IPS-20b (cell line): ENCODE data around the gene FGF12.

Experiments used
- H3K27ac ChIP-seq: one replicate; pipeline ENCODE4 v1.5.1; 2013; ENCODE audit warnings: low read length
- H3K27me3 ChIP-seq: 2 replicates; pipeline ENCODE4 v1.6.1; 2013; ENCODE audit warnings: mild to moderate bottlenecking, low read length, inconsistent platforms; ENCODE audit not compliant: insufficient read depth
- H3K36me3 ChIP-seq: 2 replicates; pipeline ENCODE4 v1.6.1; 2013; ENCODE audit warnings: low read depth, mild to moderate bottlenecking, inconsistent platforms, low read length, moderate library complexity; ENCODE audit not compliant: insufficient read depth
- H3K4me1 ChIP-seq: 2 replicates; pipeline ENCODE4 v1.6.1; 2013; ENCODE audit warnings: mild to moderate bottlenecking, control low read depth, inconsistent platforms, low read length, moderate library complexity; ENCODE audit not compliant: insufficient read depth
- H3K4me3 ChIP-seq: 2 replicates; pipeline ENCODE4 v1.5.1; 2013; ENCODE audit warnings: mild to moderate bottlenecking, low read length, inconsistent platforms
- H3K9ac ChIP-seq: 2 replicates; pipeline ENCODE4 v1.6.1; 2013; ENCODE audit warnings: low read depth, mild to moderate bottlenecking, inconsistent platforms, low read length, moderate library complexity
- H3K9me3 ChIP-seq: 2 replicates; pipeline ENCODE4 v1.6.1; 2013; ENCODE audit warnings: mild to moderate bottlenecking, low read depth, low read length, inconsistent platforms; ENCODE audit not compliant: insufficient read depth

The FGF12 gene

DNA sequence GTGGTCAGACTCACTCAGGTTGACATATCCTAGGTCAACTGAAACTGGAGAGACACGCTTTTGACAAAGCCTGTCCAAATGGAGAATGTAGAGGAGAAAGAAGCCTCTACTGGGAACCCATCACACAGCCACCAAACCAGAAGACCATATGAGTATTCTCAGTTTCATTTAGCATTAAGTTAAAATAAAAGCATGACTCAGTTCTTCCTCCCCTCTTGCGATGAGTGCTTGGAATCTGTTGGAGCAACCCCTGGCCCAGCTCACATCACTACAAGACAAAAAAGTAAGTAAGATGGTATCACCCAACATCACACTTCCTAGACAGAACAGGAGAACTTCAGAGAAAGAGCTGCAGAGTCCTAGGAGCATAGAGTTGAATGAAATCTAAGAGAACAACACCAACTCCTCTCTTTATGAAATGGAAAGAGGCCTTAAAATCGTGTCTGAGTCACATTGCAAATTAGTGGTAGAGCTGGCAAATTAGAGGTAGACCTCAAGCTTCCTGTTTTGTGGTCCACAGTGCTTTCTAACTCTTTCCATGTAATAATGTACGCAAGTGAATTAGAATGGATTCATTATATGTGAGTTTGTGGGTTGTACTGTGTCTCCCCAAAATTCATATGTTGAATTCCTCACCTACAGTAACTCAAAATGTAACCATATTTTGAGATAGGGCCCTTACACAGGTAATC, 51.2 kb downstream of the FGF12 start:
- Histone ChIP-seq H3K27ac (no peak overlapping the region), H3K27me3 (no peaks in the 10 kb centered on the region), H3K36me3 (no peaks in the 10 kb centered on the region), H3K4me3 (no peak overlapping the region), H3K9me3 (no peaks in the 10 kb centered on the region), H3K4me1 (peaks cover 8% of the 10 kb centered on the region; the same call in 1 of the 2 replicates), H3K9ac (no peak overlapping the region)

DNA sequence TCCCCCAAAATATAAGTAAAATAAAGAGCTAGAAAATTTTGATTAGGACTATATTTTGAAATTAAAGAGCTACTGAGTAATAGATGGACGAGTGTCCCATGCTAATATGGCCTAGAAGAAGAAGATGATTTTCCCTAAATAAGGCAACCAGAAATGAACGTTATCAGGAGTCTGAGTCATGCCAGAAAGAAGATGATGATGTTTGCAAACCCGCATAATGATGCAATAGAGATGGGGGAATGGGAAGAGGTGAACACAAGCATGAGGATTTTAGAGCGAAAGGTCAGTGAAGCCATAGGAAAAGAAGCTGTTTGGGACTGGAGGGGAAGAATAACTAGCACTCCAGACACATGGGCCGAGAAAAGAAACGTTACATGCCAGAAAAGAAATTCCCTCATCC, 71.7 kb downstream of the FGF12 start:
- H3K27ac ChIP-seq: no peak overlapping the region
- no peak overlapping the region for H3K9ac ChIP-seq
- no peaks in the 10 kb centered on the region for H3K36me3 ChIP-seq
- H3K4me1 ChIP-seq: peaks cover 8% of the 10 kb centered on the region
- H3K4me3 ChIP-seq: no peak overlapping the region
- H3K9me3 ChIP-seq: no peaks in the 10 kb centered on the region
- no peaks in the 10 kb centered on the region for H3K27me3 ChIP-seq

DNA sequence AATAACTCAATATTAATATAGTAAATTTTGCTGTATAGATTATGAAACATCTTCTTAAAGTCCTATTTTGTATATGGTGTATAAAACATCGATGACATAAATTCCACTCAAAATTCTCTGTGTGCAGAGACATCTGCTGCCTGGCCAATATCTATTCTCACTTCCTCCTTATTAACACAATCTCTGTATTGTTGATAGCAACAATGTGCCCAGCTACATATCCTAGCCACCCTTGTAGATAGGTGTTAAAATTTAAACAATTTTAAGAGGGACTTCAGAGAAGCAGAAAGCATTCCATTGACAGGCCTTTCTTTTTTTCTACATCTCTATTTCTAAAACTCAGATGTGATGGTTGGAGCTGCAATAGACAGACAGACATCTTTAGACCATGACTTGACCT, 72.3 kb downstream of the FGF12 start:
- H3K4me3 ChIP-seq: no peak overlapping the region
- H3K4me1 ChIP-seq: peaks cover 8% of the 10 kb centered on the region
- no peak overlapping the region for H3K27ac ChIP-seq
- H3K36me3 ChIP-seq: no peaks in the 10 kb centered on the region
- no peak overlapping the region for H3K9ac ChIP-seq
- H3K27me3 ChIP-seq: no peaks in the 10 kb centered on the region
- H3K9me3 ChIP-seq: no peaks in the 10 kb centered on the region

DNA sequence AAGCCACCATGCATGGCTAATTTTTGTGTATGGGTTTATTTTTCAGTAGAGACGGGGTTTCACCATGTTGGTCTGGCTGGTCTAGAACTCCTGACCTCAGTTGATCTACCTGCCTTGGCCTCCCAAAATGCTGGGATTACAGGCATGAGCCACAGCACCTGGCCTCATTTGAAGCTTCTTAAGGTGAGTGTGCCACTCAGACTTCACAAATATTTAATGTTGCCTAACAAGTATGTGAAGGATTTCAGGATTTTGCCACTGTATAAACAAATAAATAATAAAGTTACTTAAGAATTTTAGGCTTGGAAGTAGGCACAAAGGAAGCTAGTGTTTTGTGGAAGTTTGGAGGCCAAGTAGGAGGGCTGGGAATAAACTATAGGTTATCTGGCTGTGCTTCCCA, 73.5 kb downstream of the FGF12 start:
- no peaks in the 10 kb centered on the region for H3K9me3 ChIP-seq
- no peak overlapping the region for H3K27ac ChIP-seq
- H3K36me3 ChIP-seq: no peaks in the 10 kb centered on the region
- H3K4me1 ChIP-seq: peaks cover 8% of the 10 kb centered on the region
- H3K4me3 ChIP-seq: no peak overlapping the region
- H3K9ac ChIP-seq: no peak overlapping the region
- no peaks in the 10 kb centered on the region for H3K27me3 ChIP-seq

DNA sequence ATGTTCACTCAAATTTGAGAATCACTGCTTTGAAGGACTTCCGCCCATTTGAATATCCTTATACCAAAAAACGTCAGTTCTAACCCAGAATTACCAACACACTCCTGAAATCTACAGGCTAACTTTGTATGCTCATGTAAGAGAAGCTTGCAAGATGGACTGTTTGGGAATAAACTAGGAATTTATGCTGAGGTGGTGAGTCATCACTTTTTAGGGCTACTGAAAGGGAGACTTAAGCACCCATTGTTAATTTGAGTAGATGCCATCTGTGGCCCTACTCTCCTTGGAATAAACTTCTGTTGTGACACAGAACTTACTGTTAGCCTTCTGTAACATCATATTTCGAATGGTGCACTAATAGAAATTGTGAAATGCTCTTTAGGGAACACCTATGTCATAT, 74.6 kb downstream of the FGF12 start:
- no peak overlapping the region for H3K4me3 ChIP-seq
- no peak overlapping the region for H3K9ac ChIP-seq
- no peaks in the 10 kb centered on the region for H3K27me3 ChIP-seq
- no peaks in the 10 kb centered on the region for H3K9me3 ChIP-seq
- H3K36me3 ChIP-seq: no peaks in the 10 kb centered on the region
- H3K27ac ChIP-seq: peak overlapping the region; percentile 9
- peaks cover 8% of the 10 kb centered on the region for H3K4me1 ChIP-seq

DNA sequence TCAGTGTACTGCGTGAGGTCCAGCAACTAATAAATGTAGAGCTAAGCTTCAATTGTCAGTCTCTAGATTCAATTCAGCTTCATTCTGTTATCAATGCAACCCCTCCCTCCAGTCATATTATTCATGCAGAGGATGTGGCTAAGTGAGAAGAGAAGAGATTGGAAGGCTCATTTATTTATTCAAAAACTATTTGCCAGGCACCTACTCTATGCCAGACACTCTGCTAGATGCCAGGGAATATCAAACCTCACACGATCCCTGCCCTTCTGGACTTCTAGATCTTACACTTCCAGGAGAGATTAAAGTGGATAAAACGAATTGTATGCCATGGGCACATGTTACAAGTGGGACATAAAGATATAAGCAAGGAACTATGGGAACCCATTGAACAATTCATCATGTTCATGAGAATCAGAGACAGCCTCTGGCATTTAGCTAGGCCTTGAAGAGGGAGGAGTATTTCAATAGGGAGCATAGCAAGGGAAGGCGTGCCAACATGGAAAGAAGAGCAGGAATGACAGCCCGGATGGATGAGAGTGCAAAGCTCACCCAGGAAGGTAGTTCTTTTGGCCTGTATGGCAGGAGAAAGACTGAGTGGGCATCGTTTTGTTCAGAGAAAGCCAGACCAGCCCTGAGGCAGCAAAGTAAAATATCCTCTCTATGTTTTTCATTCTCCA, 75.4 kb downstream of the FGF12 start:
- Histone ChIP-seq H3K27me3 (no peaks in the 10 kb centered on the region), H3K9ac (no peak overlapping the region), H3K4me3 (no peak overlapping the region), H3K4me1 (peaks cover 8% of the 10 kb centered on the region), H3K9me3 (no peaks in the 10 kb centered on the region), H3K36me3 (no peaks in the 10 kb centered on the region), H3K27ac (no peak overlapping the region)

DNA sequence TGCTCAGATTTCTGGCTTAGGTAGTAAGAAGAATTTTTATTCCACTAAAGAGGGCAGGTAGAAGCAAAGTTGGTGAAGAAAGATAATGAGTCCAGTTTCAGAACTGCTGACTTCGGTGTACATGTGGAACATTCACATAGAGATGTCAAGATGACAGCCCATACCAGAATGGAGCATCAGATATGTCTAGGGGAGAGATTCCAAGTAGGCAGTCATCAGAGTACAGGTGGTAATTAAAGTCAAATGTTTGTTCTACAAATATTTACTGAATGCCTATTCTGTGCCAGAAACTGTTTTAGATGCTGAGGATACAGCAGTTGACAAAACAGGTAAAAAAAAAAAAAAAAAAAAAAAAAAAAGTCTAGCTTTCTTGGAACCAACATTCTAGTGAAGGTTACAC, 81.9 kb downstream of the FGF12 start:
- no peak overlapping the region for H3K9ac ChIP-seq
- no peak overlapping the region for H3K4me3 ChIP-seq
- H3K4me1 ChIP-seq: no peaks in the 10 kb centered on the region
- no peak overlapping the region for H3K27ac ChIP-seq
- no peaks in the 10 kb centered on the region for H3K36me3 ChIP-seq
- no peaks in the 10 kb centered on the region for H3K9me3 ChIP-seq
- H3K27me3 ChIP-seq: no peaks in the 10 kb centered on the region

DNA sequence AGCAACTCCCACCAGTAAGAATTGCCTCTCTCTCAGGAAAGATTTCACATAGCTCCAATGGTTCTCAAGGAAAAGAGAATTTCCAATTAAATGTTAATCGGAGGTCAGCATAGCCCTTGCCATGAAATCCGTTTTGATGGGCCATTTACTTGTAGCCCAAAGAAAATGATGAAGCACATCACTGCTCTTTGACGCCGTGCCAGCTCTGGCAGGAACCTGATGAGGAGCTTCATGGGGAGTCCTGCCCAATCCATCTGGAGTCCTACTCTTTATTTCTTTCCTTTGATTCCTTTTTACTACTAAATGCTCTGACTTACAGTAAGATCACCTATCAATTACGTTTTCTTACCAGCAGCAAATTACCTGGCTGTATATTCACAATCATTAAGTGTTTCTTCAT, 84.7 kb downstream of the FGF12 start:
- no peaks in the 10 kb centered on the region for H3K36me3 ChIP-seq
- no peak overlapping the region for H3K27ac ChIP-seq
- no peak overlapping the region for H3K9ac ChIP-seq
- no peak overlapping the region for H3K4me3 ChIP-seq
- no peaks in the 10 kb centered on the region for H3K9me3 ChIP-seq
- H3K27me3 ChIP-seq: no peaks in the 10 kb centered on the region
- H3K4me1 ChIP-seq: 0 out of 2 replicates have a peak, but pooled peaks cover 5% of the 10 kb centered on the region

DNA sequence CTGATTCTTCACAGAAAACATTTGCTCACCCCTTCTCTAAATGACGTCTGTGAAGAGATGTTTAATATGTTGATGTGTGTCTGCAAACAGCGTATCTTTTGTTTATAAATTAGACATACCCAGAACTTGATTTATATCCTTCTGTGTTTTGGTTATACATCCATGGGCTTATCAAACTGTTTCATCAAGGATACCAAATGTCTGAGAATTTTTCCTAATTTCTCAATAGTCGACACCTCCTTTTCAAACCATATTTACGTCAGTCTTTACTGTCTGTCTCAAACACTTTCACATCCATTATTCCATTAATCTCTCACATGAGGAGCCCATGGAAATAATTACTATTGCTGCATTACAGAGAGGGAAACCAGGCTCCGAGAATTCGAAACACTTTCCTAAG, 85.4 kb downstream of the FGF12 start:
- Histone ChIP-seq H3K27me3 (no peaks in the 10 kb centered on the region), H3K36me3 (no peaks in the 10 kb centered on the region), H3K9me3 (no peaks in the 10 kb centered on the region), H3K9ac (no peak overlapping the region), H3K27ac (no peak overlapping the region), H3K4me3 (no peak overlapping the region), H3K4me1 (0 out of 2 replicates have a peak, but pooled peaks cover 5% of the 10 kb centered on the region)

DNA sequence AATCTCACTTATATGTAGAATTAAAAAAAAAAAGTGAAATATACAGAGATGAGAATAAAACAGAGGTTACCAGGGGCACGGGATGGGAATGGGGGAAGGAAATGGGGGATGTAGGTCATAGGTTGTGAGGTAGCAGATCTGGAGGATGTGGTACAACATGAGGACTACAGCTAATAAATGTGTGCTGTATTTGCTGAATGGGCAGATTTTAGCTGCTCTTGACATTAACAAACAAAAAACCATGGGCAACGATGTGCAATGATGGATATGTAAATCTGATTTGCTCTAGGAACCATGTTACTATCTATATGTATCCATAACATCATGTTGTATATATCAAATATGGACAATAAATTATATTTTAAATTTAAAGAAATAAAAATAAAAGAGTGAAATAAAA, 87.4 kb downstream of the FGF12 start:
- Histone ChIP-seq H3K4me1 (0 out of 2 replicates have a peak, but pooled peaks cover 5% of the 10 kb centered on the region), H3K27ac (no peak overlapping the region), H3K36me3 (no peaks in the 10 kb centered on the region), H3K9me3 (no peaks in the 10 kb centered on the region), H3K9ac (no peak overlapping the region), H3K27me3 (no peaks in the 10 kb centered on the region), H3K4me3 (no peak overlapping the region)

DNA sequence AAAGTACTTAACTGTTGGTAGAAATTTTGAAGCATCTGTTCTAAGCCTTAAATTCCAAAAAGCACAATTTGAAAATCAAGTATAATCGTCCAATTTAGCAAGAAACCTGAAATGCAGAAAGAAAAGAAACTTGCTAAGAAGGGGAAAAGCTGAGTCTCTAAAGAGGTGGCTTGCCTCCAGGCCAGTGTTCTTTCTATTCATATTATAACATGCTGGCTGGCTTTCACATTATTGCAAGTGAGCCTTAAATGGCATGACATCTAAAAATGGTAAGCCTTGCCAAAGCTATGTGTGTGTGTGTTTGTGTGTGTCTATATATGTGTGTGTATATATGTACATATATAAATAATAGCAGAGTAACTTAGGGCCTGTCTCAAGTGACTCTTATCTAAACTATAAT, 89.5 kb downstream of the FGF12 start:
- no peak overlapping the region for H3K9ac ChIP-seq
- no peaks in the 10 kb centered on the region for H3K27me3 ChIP-seq
- H3K4me1 ChIP-seq: 0 out of 2 replicates have a peak, but pooled peaks cover 5% of the 10 kb centered on the region
- no peak overlapping the region for H3K27ac ChIP-seq
- no peak overlapping the region for H3K4me3 ChIP-seq
- no peaks in the 10 kb centered on the region for H3K9me3 ChIP-seq
- no peaks in the 10 kb centered on the region for H3K36me3 ChIP-seq
